ENCODE data around the gene ERC2.

GRCh38 chr3:56202997-56203396, 265.3 kb downstream of the ERC2 start:
- TF ChIP-seq CTCF (conservative IDR thresholded peaks at IDR 0.05; ENCODE audit: low read depth, low read length), result no peak
- TF ChIP-seq EZH2 (IDR thresholded peaks at IDR 0.05; ENCODE audit: borderline replicate concordance, low read depth, low read length, poor library complexity, severe bottlenecking), result no peak

Measured in A673 (cell line).